ENCODE data around the gene ZBTB32. TPM values are rescaled to one million over a fixed set of nuclear protein-coding genes. Genes with fewer than 3 reads are reported as not detected.
"Not testable (repeated sequence)": the region's sequence is repeated elsewhere in the genome, so short reads cannot be mapped to it uniquely, and the experiment has no call there.

The ZBTB32 gene
- total RNA-seq, 1 donor from 2014 or later: not detected

DNA sequence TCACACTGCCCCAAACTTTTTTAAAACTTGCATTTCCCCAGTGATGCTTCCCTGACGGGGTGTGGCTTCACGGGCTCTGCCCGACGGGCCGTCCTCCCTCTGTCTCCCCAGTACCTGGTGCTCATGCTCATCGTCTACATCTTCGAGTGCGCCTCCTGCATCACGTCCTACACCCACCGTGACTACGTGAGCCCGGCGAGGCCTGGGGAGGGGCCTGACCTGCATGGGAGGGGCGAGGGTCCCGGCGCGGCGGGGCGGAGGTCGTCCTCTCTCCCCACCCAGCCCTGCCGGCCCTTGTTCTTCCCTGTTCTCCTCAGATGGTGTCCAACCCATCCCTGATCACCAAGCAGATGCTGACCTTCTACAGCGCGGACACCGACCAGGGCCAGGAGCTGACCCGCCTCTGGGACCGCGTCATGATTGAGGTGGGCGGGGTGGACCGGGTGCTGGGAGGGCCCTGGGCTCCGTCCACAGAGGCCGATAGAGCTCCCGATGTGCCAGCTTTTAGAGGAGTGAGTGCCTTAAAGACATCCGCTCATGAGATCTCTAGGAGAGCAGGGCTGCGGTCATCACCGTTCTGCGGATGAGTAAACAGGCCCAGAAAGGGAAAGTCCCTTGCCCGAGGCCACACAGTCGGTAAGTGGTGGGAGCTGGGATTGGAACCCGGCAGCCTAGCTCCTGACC is 31.1 kb upstream of the ZBTB32 start:
- peak overlapping the region; percentile 3 for H3K4me3 ChIP-seq (ENCODE audit: low read depth, low read length)
- TF ChIP-seq, protein P1, sequence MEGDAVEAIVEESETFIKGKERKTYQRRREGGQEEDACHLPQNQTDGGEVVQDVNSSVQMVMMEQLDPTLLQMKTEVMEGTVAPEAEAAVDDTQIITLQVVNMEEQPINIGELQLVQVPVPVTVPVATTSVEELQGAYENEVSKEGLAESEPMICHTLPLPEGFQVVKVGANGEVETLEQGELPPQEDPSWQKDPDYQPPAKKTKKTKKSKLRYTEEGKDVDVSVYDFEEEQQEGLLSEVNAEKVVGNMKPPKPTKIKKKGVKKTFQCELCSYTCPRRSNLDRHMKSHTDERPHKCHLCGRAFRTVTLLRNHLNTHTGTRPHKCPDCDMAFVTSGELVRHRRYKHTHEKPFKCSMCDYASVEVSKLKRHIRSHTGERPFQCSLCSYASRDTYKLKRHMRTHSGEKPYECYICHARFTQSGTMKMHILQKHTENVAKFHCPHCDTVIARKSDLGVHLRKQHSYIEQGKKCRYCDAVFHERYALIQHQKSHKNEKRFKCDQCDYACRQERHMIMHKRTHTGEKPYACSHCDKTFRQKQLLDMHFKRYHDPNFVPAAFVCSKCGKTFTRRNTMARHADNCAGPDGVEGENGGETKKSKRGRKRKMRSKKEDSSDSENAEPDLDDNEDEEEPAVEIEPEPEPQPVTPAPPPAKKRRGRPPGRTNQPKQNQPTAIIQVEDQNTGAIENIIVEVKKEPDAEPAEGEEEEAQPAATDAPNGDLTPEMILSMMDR (conservative IDR thresholded peaks at IDR 0.05; ENCODE audit: low read depth, low read length): no peak
- DNase-seq (ENCODE audit: low read depth): peak; percentile 23

DNA sequence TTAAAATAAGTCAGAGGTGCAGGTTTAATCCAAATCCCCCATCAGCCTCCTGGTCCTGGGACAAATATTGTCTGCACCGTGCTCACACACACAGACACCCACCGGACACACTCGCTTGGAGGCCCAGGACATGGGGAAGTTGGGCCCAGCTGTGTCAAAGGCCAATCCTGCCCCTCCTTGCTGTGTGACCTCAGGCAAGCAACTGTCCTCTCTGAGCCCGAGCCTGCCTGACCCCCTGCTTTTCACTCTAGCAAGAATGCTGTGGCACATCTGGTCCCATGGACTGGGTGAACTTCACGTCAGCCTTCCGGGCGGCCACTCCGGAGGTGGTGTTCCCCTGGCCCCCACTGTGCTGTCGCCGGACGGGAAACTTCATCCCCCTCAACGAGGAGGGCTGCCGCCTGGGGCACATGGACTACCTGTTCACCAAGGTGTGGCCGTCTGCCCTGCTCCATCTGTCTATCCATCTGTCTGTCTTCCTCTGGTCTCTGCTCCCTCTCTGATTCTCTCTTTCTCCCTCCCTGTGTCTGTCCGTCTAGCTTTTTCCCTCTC is 28.7 kb upstream of the ZBTB32 start:
- no peak for DNase-seq (ENCODE audit: low read depth)
- TF ChIP-seq, protein P1 (conservative IDR thresholded peaks at IDR 0.05; ENCODE audit: low read depth, low read length): no peak
- no peak overlapping the region for H3K4me3 ChIP-seq (ENCODE audit: low read depth, low read length)

DNA sequence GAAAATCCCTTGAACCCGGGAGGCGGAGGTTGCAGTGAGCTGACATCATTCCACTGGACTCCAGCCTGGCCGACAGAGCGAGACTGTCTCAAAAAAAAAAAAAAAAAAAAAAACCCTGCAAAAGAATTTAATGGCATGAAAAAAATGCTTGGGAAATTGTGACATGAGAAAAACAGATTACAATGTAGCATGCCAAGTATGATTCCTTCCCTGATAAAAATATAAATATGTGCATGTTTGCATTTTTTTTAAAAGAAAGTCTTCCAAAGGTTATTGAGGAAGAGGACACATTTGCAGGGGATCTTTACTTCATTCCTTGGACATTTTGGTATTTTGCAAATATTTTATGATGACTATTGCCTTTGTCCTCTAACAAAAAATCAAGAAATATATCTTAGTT is 14.5 kb upstream of the ZBTB32 start:
- TF ChIP-seq, protein P1 (conservative IDR thresholded peaks at IDR 0.05; ENCODE audit: low read depth, low read length): no peak
- no peak for DNase-seq (ENCODE audit: low read depth)
- no peak overlapping the region for H3K4me3 ChIP-seq (ENCODE audit: low read depth, low read length)

DNA sequence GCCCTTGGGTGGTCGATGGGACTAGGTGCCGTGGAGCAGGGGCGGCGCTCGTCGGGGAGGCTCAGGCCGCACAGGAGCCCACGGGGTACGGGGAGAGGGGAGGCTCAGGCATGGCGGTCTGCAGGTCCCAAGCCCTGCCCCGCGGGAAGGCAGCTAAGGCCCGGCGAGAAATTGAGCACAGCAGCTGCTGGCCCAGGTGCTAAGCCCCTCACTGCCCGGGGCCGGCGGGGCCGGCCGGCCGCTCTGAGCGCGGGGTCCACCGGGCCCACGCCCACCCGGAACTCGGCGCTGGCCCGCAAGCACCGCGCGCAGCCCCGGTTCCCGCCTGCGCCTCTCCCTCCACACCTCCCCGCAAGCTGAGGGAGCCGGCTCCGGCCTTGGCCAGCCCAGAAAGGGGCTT is 13.3 kb upstream of the ZBTB32 start:
- not testable (repeated sequence) for DNase-seq (ENCODE audit: low read depth); H3K4me3 ChIP-seq (ENCODE audit: low read depth, low read length)

DNA sequence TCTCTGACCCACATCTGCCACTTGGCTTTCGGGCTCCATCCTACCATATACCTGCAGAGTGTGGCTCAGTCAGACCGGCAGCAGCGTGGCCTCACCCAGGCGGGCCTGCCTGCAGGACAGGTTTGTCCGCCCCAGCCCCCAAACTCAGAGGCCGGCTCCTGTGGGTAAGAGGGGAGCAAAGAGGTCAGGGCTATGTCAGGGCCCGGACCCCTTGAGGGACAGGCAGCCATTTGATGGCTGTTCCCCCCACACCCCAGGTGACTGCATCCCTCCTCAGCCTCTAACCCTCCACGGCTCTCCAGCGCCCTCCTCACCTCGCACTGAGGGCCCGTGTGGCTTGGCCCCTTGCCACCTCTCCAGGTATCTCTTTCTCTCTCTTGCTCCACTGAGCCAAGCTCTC is 12.3 kb upstream of the ZBTB32 start:
- DNase-seq (ENCODE audit: low read depth): no peak
- TF ChIP-seq, protein P1 (conservative IDR thresholded peaks at IDR 0.05; ENCODE audit: low read depth, low read length): no peak
- H3K4me3 ChIP-seq (ENCODE audit: low read depth, low read length): no peak overlapping the region

DNA sequence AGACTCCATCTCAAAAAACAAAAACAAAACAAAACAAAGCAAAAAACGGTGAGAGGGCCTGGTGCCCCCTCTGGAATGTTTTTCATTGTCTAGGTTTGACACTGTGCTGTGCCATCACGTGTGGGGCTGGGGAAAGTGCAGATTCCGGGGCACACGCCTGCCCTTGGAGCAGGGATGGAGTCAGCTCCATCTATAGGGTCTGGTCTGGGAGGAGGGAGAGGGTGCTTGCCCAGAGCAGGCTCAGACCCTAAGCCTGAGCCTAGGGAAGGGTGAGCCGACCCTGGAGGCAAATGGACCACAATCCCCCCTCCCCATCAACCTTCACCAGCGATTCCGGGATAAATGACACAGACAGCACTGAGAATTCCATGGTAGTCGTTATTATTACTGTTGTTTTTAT is 10.9 kb upstream of the ZBTB32 start:
- no peak overlapping the region for H3K4me3 ChIP-seq (ENCODE audit: low read depth, low read length)
- DNase-seq (ENCODE audit: low read depth): no peak
- TF ChIP-seq, protein P1 (conservative IDR thresholded peaks at IDR 0.05; ENCODE audit: low read depth, low read length): no peak

DNA sequence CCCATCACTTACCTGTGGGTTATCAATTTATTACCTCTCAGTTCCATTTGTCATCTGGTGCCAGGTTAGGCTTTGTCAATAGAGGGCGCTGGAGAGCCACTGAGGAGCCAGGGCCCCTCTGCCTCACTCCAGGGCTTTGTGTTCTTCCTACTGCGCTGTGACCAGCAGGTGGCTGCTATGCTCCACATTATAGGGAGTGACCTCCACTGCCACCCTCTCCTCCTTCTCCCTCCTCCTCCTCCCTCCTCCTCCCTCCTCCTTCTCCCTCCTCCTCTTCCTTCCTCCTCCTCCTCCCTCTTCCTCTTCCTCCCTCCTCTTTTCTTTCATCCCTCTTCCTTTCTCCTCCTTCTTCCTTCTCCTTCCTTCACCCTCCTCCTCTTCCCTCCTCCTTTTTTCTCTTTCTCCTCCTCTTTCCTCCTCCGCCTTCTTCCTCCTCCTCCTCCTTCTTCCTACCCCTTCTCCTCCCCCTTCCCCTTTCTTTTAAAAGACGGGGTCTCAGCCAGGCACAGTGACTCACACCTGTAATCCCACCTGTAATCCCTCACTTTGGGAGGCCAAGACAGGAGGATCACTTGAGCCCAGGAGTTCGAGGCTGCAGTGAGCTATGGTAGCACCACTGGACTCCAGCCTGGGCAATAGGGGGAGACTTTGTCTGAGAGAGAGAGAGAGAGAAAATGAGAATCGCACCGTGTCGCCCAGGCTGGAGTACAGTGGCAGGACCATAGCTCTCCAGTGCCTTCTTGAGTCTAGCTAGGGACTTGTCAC is 10.3 kb upstream of the ZBTB32 start:
- no peak for DNase-seq (ENCODE audit: low read depth)
- TF ChIP-seq, protein P1 (conservative IDR thresholded peaks at IDR 0.05; ENCODE audit: low read depth, low read length): peak; percentile 99
- H3K4me3 ChIP-seq (ENCODE audit: low read depth, low read length): no peak overlapping the region
